HG03045 (cell line): Measurements from ENCODE around the gene DDX46.
"Not testable (repeated sequence)": the region's sequence is repeated elsewhere in the genome, so short reads cannot be mapped to it uniquely, and the experiment has no call there.

Experiments used
- ATAC-seq: cut with Tn5 transposase; IDR thresholded peaks from one replicate; pipeline ENCODE4 v1.9.1; 2021; ENCODE audit warnings: mild to moderate bottlenecking, moderate library complexity; ENCODE audit not compliant: unreplicated experiment

DDX46 gene

DNA sequence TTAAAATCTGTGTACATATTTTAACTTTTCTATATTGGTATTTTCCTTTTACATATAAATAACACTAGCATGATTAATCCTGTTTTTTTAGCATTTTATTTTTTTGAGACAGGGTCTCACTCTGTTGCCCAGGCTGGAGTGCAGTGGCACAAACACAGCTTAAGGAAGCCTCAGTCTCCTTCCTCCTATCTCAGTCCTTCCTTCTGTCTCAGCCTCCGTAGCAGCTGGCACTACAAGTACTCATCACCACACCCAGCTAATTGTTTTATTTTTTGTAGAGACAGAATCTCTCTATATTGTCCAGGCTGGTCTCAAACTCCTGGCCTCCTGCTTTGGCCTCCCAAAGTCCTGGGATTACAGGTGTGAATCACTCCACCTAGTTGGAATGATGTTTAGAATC lies 85.7 kb downstream of the DDX46 start:
- ATAC-seq: no peak

- peak; percentile 2 for ATAC-seq
Measured at GRCh38 chr5:134845335-134845851, 86.8 kb downstream of the DDX46 start.

- peak; percentile 94 for ATAC-seq
Measured at GRCh38 chr5:134845852-134846640, 87.5 kb downstream of the DDX46 start, which contains the start of gene C5orf24. Gene C5orf24 (plus strand): TSS chr5:134845968. CDS start chr5:134854901, 8,933 bp downstream.

GRCh38 chr5:134846641-134846960 lies 88.0 kb downstream of the DDX46 start:
- ATAC-seq: peak; percentile 1

DNA sequence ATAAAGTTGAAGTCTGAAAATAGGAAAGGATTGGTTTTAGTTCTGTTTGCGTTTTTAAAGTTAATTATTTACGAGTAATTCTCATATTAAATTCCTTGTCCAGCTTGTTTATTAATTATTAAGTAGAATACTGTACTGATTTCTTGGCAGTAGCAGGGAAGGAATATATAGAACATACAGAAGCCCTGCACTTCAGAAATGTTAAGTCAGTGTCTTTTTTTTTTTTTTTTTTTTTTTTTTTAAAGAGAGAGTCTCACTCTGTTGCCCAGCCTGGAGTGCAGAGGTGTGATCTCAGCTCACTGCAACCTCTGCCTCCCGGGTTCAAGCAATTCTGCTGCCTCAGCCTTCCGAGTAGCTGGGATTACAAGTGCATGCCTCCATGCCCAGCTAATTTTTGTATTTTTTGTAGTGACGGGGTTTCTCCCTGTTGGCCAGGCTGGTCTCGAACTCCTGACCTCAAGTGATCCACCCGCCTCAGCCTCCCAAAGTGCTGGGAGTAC lies 90.9 kb downstream of the DDX46 start:
- ATAC-seq: not testable (repeated sequence)

GRCh38 chr5:134851307-134851923 lies 92.8 kb downstream of the DDX46 start:
- no peak for ATAC-seq

GRCh38 chr5:134856465-134856864 lies 97.9 kb downstream of the DDX46 start:
- not testable (repeated sequence) for ATAC-seq

- ATAC-seq: no peak
Measured at GRCh38 chr5:134857401-134857800, 98.8 kb downstream of the DDX46 start.

DNA sequence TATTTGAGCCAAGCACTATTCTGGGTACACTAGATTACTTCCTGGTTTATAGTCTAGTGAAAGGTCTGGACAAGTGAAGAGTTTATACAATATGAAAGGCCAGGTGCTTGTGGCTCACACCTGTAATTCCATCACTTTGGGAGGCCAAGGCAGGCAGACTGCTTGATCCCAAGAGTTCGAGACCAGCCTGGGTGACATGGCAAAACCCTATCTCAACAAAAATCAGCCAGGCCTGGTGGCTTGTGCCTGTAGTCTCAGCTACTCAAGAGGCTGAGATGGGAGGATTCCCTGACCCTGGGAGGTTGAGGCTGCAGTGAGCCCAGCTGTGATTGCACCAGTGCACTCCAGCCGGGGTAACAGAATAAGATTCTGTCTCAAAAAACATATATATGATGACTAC lies 106.1 kb downstream of the DDX46 start:
- no peak for ATAC-seq

DNA sequence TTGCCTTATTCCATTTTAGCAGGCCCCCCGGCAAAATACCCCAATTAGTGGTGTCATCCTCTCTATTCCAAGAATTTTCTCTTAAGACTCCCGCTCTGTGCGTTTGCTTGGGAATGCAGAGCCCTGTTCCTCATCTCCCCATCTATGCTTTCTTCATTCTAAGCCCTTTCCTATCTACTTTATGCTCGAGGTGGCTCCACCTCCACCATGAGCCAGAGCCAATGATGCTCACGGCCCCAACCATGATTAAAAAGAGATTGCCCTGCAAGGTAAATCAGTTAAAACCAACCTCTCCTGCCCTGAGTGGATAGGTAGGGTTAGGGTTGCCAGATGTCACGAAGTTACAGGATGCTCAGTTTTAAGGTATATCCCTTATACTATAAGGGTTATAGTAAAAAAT lies 114.9 kb downstream of the DDX46 start:
- no peak for ATAC-seq

DNA sequence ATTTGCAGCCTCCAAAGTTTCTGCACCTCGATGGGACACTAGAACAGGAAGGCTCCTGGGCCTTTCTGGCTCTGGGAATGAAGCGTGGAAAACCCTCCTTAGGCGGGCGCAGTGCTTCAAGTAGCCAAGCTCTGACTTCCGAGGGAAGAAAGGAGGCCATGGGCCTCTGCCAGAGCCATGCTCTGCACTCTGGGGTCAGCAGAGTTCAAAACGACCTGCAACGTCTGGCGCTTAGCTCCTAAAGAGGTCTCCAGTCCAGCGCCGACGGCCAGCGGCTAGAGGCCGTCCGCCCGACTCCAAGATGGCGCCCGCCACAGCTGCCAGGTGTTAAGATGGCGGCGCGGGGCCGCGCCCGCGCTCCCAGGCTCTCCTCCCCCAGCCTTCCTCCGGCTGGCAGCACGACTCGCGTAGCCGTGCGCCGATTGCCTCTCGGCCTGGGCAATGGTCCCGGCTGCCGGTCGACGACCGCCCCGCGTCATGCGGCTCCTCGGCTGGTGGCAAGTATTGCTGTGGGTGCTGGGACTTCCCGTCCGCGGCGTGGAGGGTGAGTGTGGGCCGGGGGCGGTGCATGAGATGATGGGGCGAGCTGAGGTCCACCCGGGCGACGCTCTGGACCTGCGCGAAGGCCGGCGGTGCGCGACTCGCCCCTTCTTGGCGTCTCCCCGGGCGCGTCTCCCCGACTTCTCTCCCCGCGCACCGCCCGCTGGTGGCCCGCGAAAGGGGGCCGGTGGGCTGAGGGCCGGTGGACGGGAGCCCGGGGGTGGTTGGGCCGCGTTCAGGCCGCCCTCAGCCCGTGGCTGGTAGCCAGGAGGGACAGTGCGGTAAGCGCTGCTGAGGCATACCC lies 115.6 kb downstream of the DDX46 start, which contains the start of gene TXNDC15:
Gene TXNDC15, plus strand, starts transcription at position 385 of the 844 bp plus-strand sequence. Its CDS starts 57 bp downstream, at position 442.
- peak; percentile 82 for ATAC-seq

- peak; percentile 25 for ATAC-seq
Measured at GRCh38 chr5:134874831-134875655, 116.5 kb downstream of the DDX46 start.

GRCh38 chr5:134877159-134877558 lies 118.6 kb downstream of the DDX46 start:
- ATAC-seq: no peak

DNA sequence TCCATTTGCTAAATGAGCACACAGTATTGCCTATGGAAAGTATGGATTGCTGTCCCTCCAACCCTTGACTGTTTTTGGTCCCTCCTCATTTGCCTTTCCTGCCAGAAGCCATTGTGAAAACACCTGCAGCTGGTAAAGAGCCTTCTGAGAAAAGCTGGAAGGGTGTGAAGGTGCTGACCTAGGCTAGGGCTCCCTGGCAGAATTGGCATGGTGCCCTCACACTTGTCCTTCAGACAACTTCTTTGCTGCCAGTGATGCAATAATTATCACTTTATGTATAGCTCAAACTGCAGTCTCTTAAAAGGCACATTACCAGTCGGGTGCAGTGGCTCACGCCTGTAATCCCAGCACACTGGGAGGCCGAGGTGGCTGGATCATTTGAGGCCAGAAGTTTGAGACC lies 119.8 kb downstream of the DDX46 start:
- ATAC-seq: no peak

DNA sequence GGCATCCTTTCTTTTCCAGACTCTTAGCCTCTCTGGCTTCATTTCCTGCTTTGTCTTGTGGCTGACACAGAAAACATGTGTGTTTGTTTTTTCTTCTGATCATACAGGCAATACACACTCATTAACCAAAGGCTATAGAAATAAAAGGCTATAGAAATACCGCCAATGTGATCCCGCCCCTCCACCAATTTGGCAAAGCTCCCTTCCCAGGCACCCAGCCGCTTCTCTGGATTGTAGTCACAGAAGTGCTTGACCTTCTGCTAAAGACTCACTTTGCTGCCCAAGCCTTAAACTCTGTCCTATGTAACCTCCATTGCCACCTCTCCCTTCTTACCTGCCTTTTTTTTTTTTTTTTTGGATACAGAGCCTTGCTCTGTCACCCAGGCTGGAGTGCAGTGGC lies 120.9 kb downstream of the DDX46 start:
- ATAC-seq: no peak
